Uterus (tissue), 4 donors: Measurements from ENCODE around the gene NPEPL1. TPM values are rescaled to one million over a fixed set of nuclear protein-coding genes. Genes with fewer than 3 reads are reported as not detected.
"Not testable (repeated sequence)": the region's sequence is repeated elsewhere in the genome, so short reads cannot be mapped to it uniquely, and the experiment has no call there.

Experiments
- DNase-seq, 2 donors: peaks; one replicate each; pipeline ENCODE4 v3.0.0-alpha.2; 2019 to 2020
- H3K27ac ChIP-seq, 2 donors: fragments of 200-600 bp; sonication (generic); 1 replicate in 1 of 2; 2 replicates in 1 of 2; pipeline ENCODE4 v1.5.1; 2016 to 2018
- H3K27me3 ChIP-seq, 2 donors: fragments of 200-600 bp; sonication (generic); one replicate each; pipeline ENCODE4 v1.5.1; 2018 to 2019; ENCODE audit warnings: control low read depth in 1 of 2
- H3K36me3 ChIP-seq, 2 donors: fragments of 200-600 bp; sonication (generic); one replicate each; pipeline ENCODE4 v1.5.1; 2019; ENCODE audit warnings: control low read depth in 1 of 2
- H3K4me1 ChIP-seq, 2 donors: fragments of 200-600 bp; sonication (generic); one replicate each; pipeline ENCODE4 v1.5.1; 2018 to 2019; ENCODE audit warnings: control low read depth in 1 of 2
- H3K4me3 ChIP-seq, 2 donors: fragments of 200-600 bp; sonication (generic); 1 replicate in 1 of 2; 2 replicates in 1 of 2; pipeline ENCODE4 v1.5.1; 2018 to 2019; ENCODE audit warnings: mild to moderate bottlenecking in 1 of 2
- H3K9me3 ChIP-seq, 2 donors: fragments of 200-600 bp; sonication (generic); one replicate each; pipeline ENCODE4 v1.5.1; 2019; ENCODE audit warnings: control low read depth in 1 of 2
- POLR2A ChIP-seq, 2 donors: fragments of 450-650 bp; IDR thresholded peaks; one replicate each; pipeline ENCODE4 v1.6.1; 2016; ENCODE audit warnings: antibody characterized with exemption in 2 of 2, mild to moderate bottlenecking in 1 of 2, moderate library complexity in 1 of 2
- intact Hi-C: fragments of 100-400 bp; cut with DNase I; formaldehyde crosslinking; loops from one replicate; pipeline ENCODE4 v1.15.1; 2023; ENCODE audit warnings: low total_unique reads
- total RNA-seq, 4 donors: library from RNA; depleted of rRNA in 3 of 4; stranded (reverse); fragments of >200 nt in 3 of 4; gene quantifications; one replicate each; pipeline versions ENCODE4 v1.1.0 to v1.2.4, GENCODE V29; 2014 to 2023
- TF ChIP-seq, protein P1 (sequence below), 4 experiments: fragments of 200-600 bp in 2 of 4; fragments of 450-650 bp in 2 of 4; sonication (generic) in 2 of 4; IDR thresholded peaks; one replicate each; pipeline ENCODE4 v1.5.1; 2016 to 2019; ENCODE audit warnings: antibody characterized with exemption in 4 of 4, mild to moderate bottlenecking in 2 of 4, moderate library complexity in 1 of 4
- donor health status: DM: yes; HTN: yes; CAD: no.

Gene NPEPL1
- total RNA-seq, 4 donors from 2014 or later = 14.1 to 35.2 (median 24.7) TPM

DNA sequence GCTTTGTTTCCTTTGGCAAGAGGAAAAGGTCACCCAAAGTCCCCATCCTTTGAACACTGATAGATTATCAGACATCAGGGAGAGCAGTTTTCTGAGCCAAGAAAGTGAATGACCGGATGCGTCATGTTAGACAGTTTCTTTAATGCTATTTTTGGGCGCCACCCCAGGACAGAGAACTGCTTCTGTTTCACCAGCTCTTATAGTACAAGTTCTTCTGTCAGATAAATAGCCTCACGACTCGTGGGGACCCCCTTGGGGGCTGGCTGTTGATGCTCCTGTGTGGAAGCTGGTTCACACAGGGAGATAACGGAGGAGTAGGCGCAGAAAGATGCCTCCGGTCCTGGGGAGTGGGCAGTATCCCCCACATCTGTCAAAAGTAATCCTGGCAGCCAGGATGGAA, 54.6 kb downstream of the NPEPL1 start:
- no peak for DNase-seq
- H3K27me3 ChIP-seq = no peaks in the 10 kb centered on the region
- no peak overlapping the region for H3K27ac ChIP-seq
- no peaks in the 10 kb centered on the region for H3K36me3 ChIP-seq
- no peaks in the 10 kb centered on the region for H3K4me1 ChIP-seq
- TF ChIP-seq, protein P1, sequence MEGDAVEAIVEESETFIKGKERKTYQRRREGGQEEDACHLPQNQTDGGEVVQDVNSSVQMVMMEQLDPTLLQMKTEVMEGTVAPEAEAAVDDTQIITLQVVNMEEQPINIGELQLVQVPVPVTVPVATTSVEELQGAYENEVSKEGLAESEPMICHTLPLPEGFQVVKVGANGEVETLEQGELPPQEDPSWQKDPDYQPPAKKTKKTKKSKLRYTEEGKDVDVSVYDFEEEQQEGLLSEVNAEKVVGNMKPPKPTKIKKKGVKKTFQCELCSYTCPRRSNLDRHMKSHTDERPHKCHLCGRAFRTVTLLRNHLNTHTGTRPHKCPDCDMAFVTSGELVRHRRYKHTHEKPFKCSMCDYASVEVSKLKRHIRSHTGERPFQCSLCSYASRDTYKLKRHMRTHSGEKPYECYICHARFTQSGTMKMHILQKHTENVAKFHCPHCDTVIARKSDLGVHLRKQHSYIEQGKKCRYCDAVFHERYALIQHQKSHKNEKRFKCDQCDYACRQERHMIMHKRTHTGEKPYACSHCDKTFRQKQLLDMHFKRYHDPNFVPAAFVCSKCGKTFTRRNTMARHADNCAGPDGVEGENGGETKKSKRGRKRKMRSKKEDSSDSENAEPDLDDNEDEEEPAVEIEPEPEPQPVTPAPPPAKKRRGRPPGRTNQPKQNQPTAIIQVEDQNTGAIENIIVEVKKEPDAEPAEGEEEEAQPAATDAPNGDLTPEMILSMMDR (IDR thresholded peaks at IDR 0.05) = no peak
- TF ChIP-seq POLR2A (IDR thresholded peaks at IDR 0.05) = no peak
- intact Hi-C loops = no loop called here
- no peak overlapping the region for H3K4me3 ChIP-seq
- H3K9me3 ChIP-seq = no peaks in the 10 kb centered on the region

DNA sequence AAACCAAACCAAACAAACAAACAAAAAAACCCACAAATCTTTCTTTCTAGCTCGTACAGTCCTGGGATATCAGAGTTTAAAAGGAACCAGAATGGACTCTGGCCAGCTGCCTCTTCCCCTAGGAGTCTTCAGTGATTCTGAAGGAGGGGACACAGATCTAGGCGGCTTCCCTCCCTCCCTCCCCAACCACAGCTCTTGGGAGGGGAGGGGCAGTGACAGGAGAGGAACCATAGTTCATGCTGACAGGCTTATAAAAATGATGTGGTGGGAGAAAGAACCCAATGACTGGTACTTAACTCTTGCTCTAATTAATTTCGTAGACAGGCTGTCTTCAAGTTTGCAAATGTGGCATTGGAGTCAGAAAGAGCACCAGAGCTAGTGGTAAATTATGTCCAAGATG, 56.0 kb downstream of the NPEPL1 start:
- intact Hi-C loops = no loop called here
- Histone ChIP-seq H3K27ac (no peak overlapping the region), H3K36me3 (no peaks in the 10 kb centered on the region), H3K27me3 (no peaks in the 10 kb centered on the region), H3K4me3 (no peak overlapping the region), H3K9me3 (no peaks in the 10 kb centered on the region), H3K4me1 (no peaks in the 10 kb centered on the region)
- TF ChIP-seq POLR2A (IDR thresholded peaks at IDR 0.05) = no peak
- TF ChIP-seq, protein P1 (IDR thresholded peaks at IDR 0.05) = no peak
- DNase-seq = no peak

DNA sequence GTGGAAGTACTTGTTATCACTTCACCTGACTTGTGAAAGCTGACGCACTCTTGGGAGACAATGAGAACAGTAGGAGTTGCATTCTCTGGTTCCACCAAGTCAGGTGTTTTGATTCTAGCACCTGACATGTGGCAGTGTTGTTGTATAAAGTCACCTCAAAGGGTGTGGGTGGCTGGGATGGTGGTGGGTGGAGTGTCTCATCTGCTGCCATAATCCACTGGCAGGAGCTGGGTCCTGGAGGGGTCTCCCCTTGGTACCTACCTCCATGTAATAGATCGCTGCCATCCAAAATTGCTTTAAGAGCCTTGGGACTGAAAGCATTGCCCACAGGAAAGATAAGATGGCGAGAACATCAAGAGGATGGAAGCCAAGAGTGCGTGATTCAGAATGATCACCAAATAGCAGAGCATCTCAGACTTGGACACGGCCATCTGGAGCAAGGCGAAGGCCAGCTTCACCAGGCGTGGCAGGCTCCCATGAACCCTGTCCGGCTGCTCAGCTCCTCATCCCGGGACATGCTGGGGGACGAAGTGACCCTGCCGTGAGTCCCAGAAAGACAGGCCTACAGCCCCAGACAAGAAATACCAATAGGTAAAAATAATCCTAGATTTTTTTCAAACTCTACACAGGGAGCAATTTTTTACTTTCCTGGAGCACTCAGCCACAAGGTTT, 56.6 kb downstream of the NPEPL1 start:
- Histone ChIP-seq H3K4me1 (no peaks in the 10 kb centered on the region), H3K27ac (no peak overlapping the region), H3K4me3 (no peak overlapping the region), H3K27me3 (no peaks in the 10 kb centered on the region), H3K9me3 (no peaks in the 10 kb centered on the region), H3K36me3 (no peaks in the 10 kb centered on the region)
- TF ChIP-seq, protein P1 (IDR thresholded peaks at IDR 0.05) = no peak
- TF ChIP-seq POLR2A (IDR thresholded peaks at IDR 0.05) = no peak
- intact Hi-C loops = no loop called here
- no peak for DNase-seq

DNA sequence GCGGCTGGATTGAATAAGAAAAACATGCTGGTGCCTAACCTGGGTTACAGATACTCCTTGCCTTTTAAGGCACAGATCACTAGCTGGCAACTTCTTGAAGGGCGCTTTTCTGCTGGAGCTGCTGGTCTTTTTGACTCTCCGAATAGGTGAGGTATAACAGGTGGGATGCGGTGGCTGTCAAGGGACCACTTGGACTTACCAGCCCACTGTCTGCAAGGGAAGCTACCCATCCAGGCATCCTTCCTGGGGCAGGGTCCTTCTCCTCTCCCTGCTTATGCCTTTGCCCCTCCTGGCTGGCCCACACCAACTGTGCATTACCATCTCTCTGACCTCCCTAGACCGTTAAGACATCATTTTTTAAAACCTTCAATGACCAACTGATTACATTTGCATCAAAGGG, 57.4 kb downstream of the NPEPL1 start:
- no peak for DNase-seq
- intact Hi-C loops = no loop called here
- H3K27ac ChIP-seq = no peak overlapping the region
- no peaks in the 10 kb centered on the region for H3K9me3 ChIP-seq
- no peaks in the 10 kb centered on the region for H3K4me1 ChIP-seq
- H3K36me3 ChIP-seq = no peaks in the 10 kb centered on the region
- no peak for TF ChIP-seq POLR2A (IDR thresholded peaks at IDR 0.05)
- TF ChIP-seq, protein P1 (IDR thresholded peaks at IDR 0.05) = no peak
- no peaks in the 10 kb centered on the region for H3K27me3 ChIP-seq
- no peak overlapping the region for H3K4me3 ChIP-seq

DNA sequence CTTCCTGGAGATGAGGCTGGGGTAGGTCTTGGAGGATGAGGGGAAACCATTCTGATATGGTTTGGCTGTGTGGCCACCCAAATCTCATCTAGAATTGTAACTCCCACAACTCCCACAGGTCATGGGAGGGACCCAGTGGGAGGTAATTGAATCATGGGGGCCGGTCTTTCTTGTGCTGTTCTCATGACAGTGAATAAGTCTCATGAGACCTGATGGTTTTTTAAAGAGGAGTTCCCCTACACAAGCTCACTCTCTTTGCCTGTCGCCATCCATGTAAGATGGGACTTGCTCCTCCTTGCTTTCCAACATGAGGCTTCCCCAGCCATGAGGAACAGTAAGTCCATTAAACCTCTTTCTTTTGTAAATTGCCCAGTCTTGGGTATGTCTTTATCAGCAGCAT, 58.1 kb downstream of the NPEPL1 start:
- H3K27ac ChIP-seq, H3K27me3 ChIP-seq, H3K4me3 ChIP-seq, H3K9me3 ChIP-seq, H3K36me3 ChIP-seq, H3K4me1 ChIP-seq, DNase-seq, intact Hi-C loops: not testable (repeated sequence)

DNA sequence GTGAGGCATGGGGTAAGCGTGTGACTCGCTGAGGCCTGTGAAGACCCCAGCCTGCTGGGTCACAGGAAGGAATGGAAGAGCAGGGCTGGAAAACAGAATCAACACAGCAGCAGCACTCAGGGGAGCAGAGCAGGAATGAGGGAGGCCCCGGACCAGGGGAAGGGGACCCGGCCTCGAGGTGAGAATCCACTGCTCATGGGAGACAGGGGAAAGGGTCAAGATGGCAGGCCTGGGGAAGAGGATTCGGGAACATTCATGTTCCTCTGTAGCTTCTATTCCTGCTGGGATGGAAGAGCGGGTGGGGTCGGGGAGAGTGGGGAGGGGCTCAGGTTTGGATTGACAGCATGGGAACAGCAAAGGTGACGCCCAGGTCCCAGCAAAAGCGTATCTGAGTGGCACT, 59.4 kb downstream of the NPEPL1 start:
- no peak for DNase-seq
- TF ChIP-seq, protein P1 (IDR thresholded peaks at IDR 0.05) = no peak
- no peak for TF ChIP-seq POLR2A (IDR thresholded peaks at IDR 0.05)
- H3K36me3 ChIP-seq = no peaks in the 10 kb centered on the region
- H3K27ac ChIP-seq = no peak overlapping the region
- no peaks in the 10 kb centered on the region for H3K4me1 ChIP-seq
- H3K4me3 ChIP-seq = no peak overlapping the region
- intact Hi-C loops = no loop called here
- no peaks in the 10 kb centered on the region for H3K27me3 ChIP-seq
- no peaks in the 10 kb centered on the region for H3K9me3 ChIP-seq
